PFSK-1 (cell line): ENCODE data around the gene C2orf49.

Experiments
- FOXP2 ChIP-seq: optimal IDR thresholded peaks from 2 replicates; pipeline ENCODE3; 2011; ENCODE audit warnings: borderline replicate concordance, control low read depth, inconsistent platforms; ENCODE audit not compliant: insufficient read depth; ENCODE audit errors: extremely low read length, extremely low read depth
- POLR2AphosphoS5 ChIP-seq: IDR thresholded peaks from 2 replicates; pipeline ENCODE4 v1.6.1; 2012; ENCODE audit warnings: low read depth, mild to moderate bottlenecking, control low read depth, low read length, moderate library complexity
- SIN3A ChIP-seq: IDR thresholded peaks from 2 replicates; pipeline ENCODE4 v1.6.1; 2012; ENCODE audit warnings: mild to moderate bottlenecking, low read length, moderate library complexity, borderline replicate concordance; ENCODE audit not compliant: insufficient read depth
- TAF1 ChIP-seq: IDR thresholded peaks from 2 replicates; pipeline ENCODE4 v1.6.1; 2012; ENCODE audit warnings: low read length, control low read depth, borderline replicate concordance; ENCODE audit not compliant: insufficient read depth
- TF ChIP-seq, protein P1 (sequence below), 2 experiments: IDR thresholded peaks; 2 replicates each; pipeline versions ENCODE4 v1.6.1 to v1.8.0; 2011 to 2012; ENCODE audit warnings: low read depth in 2 of 2, low read length in 2 of 2, control low read depth in 1 of 2, inconsistent platforms in 1 of 2, mild to moderate bottlenecking in 1 of 2, moderate library complexity in 1 of 2; ENCODE audit not compliant: insufficient read depth in 1 of 2

The C2orf49 gene

DNA sequence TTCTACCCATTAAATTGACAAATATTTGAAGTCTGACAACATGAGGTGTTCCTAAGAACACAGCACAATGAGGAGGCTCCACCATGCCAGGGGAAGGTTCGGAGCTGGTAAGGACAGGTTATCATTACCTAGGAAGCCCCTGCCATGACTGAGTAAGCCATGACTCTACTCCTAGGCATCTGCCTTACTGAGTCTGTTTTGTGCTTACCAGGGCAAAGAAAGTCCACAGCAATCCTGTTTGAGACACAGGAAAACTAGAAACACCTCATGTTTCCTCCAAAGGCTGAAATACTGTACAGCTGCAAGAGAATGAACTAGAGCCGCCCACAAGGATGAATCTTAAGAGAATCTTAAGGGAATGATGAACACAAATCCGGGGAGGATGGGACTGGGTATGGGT is 19.4 kb upstream of the C2orf49 start:
- TF ChIP-seq SIN3A (no peak), TAF1 (no peak), FOXP2 (no peak), POLR2AphosphoS5 (no peak)
- TF ChIP-seq, protein P1, sequence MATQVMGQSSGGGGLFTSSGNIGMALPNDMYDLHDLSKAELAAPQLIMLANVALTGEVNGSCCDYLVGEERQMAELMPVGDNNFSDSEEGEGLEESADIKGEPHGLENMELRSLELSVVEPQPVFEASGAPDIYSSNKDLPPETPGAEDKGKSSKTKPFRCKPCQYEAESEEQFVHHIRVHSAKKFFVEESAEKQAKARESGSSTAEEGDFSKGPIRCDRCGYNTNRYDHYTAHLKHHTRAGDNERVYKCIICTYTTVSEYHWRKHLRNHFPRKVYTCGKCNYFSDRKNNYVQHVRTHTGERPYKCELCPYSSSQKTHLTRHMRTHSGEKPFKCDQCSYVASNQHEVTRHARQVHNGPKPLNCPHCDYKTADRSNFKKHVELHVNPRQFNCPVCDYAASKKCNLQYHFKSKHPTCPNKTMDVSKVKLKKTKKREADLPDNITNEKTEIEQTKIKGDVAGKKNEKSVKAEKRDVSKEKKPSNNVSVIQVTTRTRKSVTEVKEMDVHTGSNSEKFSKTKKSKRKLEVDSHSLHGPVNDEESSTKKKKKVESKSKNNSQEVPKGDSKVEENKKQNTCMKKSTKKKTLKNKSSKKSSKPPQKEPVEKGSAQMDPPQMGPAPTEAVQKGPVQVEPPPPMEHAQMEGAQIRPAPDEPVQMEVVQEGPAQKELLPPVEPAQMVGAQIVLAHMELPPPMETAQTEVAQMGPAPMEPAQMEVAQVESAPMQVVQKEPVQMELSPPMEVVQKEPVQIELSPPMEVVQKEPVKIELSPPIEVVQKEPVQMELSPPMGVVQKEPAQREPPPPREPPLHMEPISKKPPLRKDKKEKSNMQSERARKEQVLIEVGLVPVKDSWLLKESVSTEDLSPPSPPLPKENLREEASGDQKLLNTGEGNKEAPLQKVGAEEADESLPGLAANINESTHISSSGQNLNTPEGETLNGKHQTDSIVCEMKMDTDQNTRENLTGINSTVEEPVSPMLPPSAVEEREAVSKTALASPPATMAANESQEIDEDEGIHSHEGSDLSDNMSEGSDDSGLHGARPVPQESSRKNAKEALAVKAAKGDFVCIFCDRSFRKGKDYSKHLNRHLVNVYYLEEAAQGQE (IDR thresholded peaks at IDR 0.05; ENCODE audit: insufficient read depth in 1 of 2, low read depth in 2 of 2, low read length in 2 of 2), result no peak

DNA sequence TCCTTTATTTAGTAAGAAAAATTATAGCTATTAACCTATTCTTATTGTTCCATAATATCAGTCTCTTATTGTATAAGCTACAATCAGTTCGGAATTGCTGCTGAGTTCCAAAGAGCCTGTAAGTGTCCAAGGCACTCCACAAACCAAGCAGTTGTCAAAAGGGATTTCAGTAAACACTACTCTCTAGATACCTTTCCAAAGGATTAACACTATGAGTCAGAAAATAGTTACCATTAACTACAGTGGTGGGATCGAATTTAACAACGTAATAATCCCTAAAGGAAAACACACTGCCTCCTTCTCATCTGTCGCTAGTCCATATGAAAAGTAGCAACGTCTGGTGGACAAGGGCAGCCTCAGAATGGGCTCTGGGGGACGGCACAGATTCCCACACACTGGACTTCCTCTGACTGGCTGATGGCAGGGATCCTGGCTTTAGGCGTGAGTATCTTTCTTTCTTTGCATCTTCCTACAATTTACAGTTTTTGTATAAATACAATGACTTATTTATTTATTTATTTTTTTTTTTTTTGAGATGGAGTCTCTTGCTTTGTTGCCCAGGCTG is 16.6 kb upstream of the C2orf49 start:
- no peak for TF ChIP-seq FOXP2
- no peak for TF ChIP-seq POLR2AphosphoS5
- TF ChIP-seq TAF1, result no peak
- TF ChIP-seq, protein P1 (IDR thresholded peaks at IDR 0.05; ENCODE audit: insufficient read depth in 1 of 2, low read depth in 2 of 2, low read length in 2 of 2), result no peak
- TF ChIP-seq SIN3A, result no peak

DNA sequence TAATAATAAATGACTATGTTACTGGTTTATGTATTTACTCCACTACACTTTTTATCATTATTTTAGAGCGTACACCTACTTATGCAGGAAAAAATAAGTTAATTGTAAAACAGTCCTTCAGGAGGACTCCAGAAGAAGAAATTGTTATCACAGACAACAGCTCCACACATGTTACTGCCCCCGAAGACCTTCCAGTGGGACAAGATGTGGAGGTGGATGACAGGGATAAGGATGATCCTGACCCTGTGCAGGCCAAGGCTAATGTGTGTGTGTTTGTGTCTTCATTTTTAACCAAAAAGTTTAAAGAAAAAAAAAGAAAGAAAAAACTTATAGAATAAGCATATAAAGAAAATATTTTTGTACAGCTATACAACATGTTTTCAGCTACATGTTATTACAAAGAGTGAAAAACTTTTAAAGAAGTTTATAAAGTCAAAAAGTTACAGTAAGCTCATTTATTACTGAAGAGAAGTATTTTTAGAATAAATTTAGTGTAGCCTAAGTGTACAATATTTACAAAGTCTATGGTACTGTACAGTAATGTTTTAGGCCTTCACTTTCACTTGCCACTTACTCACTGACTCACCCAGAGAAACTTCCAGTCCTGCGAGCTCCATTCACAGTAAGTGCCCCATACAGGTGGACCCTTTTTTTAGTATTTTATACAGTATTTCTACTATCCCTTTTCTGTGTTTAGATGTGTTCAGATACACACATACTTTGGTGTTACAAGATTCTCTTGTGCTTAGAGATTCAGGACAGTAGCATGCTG is 15.3 kb upstream of the C2orf49 start:
- TF ChIP-seq, protein P1 (IDR thresholded peaks at IDR 0.05; ENCODE audit: insufficient read depth in 1 of 2, low read depth in 2 of 2, low read length in 2 of 2), result no peak
- TF ChIP-seq SIN3A (no peak), TAF1 (no peak), POLR2AphosphoS5 (no peak), FOXP2 (no peak)

DNA sequence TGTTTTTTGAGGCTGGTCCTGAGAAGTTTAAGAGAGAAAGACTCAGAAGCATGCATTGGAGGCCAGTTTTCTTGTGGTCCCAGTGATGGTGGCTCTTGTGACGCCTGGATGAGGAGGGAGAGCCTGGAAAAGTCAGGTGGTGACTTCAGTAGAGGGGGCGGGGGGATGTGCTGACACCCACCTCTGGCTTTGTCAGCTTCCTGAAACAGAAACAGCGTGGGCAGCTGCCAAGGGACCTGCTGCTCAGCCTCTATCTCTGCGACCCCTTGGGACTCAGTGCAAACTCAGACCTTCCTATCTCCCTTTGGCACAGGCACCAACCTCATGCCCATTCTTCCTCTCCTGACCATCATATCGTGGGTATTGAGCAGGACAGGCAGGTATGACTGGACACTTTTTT is 14.2 kb upstream of the C2orf49 start:
- TF ChIP-seq POLR2AphosphoS5, result no peak
- TF ChIP-seq SIN3A, result no peak
- TF ChIP-seq FOXP2, result no peak
- TF ChIP-seq, protein P1 (IDR thresholded peaks at IDR 0.05; ENCODE audit: insufficient read depth in 1 of 2, low read depth in 2 of 2, low read length in 2 of 2), result no peak
- no peak for TF ChIP-seq TAF1

DNA sequence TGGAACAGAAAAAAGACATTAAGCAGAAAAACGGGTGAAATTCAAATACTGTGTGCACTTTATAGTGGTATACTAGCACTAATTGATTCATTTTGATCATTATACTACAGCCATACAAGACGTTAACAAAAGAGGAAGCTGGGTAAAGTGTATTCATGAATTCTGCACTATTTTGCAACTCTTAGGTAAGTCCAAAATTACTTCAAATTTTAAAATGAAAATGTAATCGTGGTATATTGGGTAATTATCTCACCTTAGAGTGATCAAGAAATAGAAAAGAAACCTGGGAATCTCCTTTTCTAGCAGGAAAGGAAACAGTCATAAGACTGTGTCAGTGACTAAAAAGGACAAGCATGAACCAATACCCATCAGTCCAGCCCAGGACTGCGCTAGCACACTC is 13.2 kb upstream of the C2orf49 start:
- TF ChIP-seq, protein P1 (IDR thresholded peaks at IDR 0.05; ENCODE audit: insufficient read depth in 1 of 2, low read depth in 2 of 2, low read length in 2 of 2), result no peak
- TF ChIP-seq SIN3A (no peak), TAF1 (no peak), FOXP2 (no peak), POLR2AphosphoS5 (no peak)
